Kidney glomerular epithelial cell (primary cell): ENCODE data around the gene CRYBG3.
"Not testable (repeated sequence)": the region's sequence is repeated elsewhere in the genome, so short reads cannot be mapped to it uniquely, and the experiment has no call there.

Experiments used
- DNase-seq: peaks from one replicate; lab custom pipeline; 2025; lab: John Stamatoyannopoulos, UW

The CRYBG3 gene

DNA sequence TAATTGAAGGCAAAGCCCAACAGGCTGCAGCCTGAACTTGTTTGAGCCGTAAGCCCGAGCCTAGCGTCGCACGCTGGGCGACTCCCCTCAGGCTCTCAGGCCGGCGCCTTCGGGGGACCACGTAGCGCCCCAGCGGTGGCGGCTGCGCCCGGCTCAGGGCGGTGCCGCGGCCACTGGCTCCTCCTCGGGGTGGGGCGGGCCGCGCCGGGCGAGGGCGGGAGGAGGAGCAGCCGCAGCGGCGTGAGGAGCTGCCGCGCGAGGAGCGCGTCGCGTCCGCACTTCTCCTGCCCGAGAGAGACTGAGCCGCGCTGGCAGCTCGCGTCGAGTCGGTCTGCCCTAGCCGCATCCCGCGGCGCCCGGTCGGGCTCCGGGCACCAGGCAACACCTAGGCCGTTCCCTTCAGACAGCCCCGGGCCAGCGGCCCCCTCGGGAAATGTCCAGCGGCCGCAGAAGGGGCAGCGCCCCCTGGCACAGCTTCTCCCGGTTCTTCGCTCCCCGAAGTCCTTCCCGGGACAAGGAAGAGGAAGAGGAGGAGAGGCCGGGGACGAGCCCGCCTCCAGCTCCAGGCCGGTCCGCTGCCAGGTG lies at the start of gene CRYBG3:
Gene CRYBG3, plus strand, starts transcription at position 238 of the 585 bp plus-strand sequence. Its CDS starts 196 bp downstream, at position 434.
- peak; percentile 77 for DNase-seq

DNA sequence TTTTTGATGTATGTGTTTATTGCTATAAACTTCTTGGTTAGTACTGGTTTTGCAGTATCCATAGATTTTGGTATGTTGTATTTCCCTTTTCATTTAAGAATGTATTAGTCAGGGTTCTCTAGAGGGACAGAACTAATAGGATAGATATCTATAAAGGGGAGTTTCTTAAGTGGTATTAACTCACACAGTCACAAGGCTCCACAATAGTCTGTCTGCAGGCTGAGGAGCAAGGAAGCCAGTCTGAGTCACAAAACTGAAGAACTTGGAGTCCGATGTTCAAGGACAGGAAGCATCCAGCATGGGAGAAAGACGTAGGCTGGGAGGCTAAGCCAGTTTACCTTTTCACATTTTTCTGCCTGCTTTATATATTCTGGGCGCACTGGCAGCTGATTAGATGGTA lies 48.9 kb upstream of the CRYBG3 start:
- no peak for DNase-seq

DNA sequence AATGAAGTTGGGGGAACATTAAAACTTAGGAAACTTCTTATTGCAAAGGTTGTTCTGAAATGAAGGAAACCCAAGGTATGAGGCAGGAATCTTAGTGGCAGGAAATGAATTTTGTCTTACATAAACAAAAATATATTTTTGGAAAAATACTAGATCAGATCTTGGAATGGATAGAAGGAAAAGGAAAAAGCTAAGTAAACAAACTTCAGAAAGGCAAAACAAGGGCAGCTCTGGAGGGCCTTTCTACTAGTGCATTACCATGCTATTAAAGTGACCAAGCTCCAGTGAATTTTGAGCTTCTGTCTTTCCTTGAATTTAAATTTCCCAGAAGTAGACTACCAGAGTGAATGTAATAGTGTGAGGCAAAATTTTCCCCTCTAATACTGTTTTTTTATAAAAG lies 43.7 kb upstream of the CRYBG3 start:
- no peak for DNase-seq

DNA sequence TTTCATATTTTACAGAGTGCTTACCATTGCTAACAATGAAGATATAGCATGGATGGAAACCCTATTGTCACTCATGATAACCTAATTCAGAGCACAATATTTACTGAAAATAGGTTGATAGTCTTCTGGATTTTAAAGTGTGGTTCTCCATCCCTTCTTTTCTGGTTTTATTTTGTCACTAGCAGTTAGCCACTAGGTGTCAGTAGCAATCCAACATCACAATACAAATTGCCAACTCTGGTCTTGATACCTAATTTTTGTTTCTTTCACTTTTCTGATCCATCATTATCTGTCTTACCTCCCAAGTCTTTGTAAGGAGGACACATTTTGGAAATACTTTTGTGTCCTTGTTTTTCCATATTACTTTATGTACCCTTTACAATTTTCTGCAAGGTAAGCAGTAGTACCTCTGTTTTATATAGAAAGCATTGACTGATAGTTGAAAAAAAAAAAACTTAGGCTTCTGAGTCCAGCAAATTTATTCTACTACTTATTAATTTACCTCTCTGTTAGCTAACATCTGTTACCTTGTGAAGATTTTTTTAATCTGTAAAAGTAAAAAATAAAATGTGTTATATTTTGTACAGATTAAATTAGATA lies 28.3 kb upstream of the CRYBG3 start:
- peak; percentile 43 for DNase-seq

DNA sequence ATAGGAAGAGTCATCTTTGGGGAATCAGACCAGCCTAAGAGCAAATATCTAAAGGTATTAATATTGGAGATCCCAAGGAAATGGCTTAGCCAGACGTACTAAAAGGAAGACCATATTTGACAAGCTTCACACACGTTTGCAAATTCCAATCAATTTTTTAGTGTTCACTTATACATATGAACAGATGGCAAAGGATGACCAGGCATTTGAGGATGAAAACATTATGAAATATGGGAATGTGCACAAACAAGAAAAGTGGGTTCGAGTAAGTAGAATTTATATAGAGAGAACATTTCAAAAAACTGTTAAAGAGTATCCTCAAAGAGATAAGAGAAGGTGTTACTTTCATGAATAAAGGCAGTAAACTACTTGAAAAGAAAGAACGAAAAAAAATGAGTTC lies 25.9 kb upstream of the CRYBG3 start:
- DNase-seq, result no peak

DNA sequence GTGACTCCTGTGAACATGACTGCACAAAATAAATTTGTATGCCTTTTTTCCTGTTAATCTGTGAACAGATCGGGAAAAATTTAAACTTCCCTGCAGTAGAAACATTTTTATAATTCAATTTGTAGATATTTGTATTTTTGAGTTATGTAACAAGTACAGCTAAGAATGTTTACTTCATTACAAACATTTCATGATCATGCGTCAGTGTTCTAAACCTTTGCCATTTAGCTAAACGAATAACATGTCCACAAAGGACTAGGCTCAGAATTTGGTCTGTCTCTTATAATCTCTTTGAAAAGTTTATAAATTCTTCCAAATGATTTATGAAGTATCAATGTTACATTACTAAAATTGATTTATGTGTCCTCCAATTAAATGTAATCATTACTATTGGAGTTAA lies 17.3 kb upstream of the CRYBG3 start:
- no peak for DNase-seq

DNA sequence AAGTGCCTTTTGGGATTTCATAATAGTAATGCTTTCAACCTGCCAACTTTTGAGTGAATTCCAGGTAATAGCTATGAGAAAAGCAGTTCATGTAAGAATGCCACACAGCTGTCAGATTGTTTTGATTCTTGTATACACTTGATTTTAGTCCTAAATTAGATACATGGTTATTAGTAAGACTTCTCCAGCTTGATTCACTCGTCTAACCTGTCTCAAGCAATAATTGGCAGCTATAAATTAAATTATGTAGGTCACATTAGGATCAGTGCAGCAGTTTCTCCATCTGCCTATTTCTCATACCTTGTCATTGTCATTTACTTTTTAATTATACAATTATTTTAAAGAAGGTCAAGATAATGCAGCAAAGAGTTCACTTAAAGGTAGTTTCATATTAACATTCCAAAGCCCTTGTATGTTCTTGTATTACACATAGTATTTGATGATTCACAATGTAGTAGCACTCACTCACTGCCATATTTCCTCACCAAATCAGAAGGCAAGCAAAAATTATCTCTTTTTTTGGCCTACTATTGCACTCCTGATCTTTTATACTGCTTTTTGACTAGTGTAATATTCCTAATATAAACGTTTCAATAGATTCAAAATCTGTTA lies 10.9 kb upstream of the CRYBG3 start:
- no peak for DNase-seq

DNA sequence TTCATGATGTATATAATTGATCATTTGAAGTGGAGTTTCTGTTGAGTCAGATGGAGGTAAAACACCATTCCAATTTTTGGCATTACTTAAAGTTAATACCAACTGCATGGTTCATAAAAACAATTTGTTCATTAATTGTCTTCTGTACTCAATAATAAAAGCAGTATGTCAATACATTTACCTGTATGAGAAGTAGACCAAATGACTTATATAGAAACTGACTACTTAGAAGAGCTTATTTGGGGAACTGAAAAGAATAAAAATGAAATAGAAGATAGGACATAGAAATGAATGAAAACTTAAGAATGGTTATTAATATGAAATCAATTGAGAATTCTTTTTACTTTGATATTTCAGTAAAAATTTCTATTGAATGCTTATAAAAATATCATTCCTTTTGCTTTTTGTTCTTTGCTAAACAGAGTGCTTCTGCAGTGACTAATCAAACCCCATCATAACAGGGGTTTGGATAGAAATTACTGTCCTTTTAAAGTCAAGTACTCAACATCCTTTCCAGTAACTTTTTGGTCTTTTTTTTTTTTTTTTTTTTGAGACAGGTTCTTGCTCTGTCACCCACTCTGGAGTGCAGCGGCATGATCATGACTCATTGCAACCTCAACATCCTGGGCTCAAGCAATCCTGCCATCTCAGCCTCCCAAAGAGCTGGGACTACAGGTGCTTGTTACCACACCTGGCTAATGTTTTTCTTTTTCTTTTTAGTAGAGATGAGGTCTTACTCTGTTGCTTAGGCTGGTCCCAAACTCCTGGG lies 6.5 kb upstream of the CRYBG3 start:
- DNase-seq, result no peak

DNA sequence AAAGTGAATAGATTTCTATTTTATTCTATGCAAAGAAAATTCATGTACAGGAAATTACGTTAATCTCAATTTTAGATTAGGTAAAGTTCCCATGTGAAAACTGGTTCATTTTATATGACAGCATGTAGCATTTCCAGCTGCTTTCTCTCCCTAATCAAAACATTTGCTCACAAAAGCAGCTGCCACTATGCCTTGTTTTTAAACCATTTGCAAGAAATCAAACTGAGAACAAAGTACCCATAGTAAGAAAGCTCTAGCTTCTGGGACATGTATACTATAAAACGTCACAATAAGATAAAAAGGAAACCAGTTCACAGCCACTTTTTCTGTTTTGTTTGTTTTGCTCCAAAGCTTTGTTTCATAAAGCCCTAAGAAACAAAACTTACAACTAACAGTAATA lies 5.0 kb upstream of the CRYBG3 start:
- DNase-seq, result no peak

DNA sequence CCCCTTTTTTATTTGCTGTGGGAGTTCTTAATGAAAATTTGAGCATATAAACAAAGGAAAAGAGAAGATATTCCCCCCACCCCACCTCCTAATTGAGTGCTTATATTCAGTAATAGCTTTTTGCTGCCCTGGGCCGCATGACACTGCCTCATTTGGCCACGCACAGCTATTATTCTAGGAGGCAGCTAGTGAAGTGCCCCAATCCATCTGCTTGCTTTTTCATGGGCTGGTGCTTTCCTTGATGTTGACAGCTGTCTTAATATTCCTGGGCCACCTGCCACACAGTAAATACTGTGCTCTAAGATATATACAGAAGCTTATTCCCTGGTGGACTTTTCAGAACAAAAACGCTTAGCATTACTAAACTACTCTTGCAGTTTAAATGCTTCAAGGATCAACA lies 3.8 kb upstream of the CRYBG3 start:
- DNase-seq, result no peak

DNA sequence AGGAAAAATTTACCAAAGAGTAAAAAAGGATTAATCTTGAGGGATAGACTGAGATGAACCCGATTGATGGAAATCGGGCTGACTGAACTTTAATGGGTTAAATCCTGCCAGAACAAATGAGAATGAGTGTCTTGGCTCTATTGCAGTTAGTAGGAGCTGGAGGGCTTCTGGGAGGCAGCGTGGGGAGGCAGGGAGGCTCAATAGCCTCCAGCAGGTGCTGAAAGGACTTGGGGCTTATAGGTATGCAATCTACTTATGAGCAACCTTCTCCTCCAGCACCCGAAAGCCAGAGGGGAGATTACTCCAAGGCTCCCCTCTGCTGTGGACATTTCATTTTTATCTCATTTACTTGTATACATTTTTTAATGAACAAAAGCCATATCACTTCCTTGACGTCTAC lies 1.0 kb upstream of the CRYBG3 start:
- DNase-seq, result no peak

DNA sequence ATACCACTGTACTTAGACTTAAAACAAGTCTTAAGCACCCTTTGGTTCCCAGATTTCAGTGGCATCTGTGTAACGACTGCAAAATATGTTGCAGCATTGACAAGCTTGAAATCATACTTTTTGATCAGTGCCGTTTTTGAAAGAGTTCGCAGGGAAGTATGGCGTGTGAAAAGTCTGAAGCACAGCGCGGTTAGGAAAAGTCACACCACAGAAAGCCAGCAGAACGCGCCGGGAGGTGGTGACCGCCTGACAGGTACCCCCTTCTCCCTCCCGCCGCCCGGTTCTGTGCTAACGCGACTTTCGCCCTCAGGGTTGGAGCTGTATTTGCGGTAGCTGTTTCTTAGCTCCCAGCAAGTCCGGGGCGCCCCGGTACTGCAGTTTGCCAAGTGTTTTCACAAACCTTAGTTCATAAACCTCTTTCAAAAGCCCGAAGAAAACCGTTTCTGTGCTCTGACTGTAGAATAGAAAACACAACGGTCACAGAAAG lies 481 bp upstream of the CRYBG3 start:
- peak; percentile 31 for DNase-seq

DNA sequence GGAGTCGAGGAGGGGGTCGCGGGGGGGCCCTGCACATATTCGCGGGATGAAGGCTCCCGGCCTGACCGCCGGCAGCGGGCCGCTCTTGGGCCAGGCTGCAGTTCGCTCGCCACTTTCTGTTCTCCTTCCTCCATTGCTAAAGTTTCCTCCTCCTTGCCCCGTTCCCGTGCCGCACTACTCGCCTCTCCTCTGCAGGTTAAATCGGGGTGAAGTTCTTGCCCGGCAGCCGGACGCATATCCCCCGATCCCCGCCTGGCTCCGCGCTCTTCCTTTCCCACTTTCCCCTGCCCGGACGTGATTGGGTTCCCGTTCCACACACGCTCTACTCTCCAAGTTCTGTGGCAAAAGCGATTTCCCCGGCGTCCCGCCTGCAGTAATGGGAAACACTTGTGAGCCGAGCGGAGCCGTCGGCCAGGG lies 556 bp downstream of the CRYBG3 start:
- peak; percentile 64 for DNase-seq

DNA sequence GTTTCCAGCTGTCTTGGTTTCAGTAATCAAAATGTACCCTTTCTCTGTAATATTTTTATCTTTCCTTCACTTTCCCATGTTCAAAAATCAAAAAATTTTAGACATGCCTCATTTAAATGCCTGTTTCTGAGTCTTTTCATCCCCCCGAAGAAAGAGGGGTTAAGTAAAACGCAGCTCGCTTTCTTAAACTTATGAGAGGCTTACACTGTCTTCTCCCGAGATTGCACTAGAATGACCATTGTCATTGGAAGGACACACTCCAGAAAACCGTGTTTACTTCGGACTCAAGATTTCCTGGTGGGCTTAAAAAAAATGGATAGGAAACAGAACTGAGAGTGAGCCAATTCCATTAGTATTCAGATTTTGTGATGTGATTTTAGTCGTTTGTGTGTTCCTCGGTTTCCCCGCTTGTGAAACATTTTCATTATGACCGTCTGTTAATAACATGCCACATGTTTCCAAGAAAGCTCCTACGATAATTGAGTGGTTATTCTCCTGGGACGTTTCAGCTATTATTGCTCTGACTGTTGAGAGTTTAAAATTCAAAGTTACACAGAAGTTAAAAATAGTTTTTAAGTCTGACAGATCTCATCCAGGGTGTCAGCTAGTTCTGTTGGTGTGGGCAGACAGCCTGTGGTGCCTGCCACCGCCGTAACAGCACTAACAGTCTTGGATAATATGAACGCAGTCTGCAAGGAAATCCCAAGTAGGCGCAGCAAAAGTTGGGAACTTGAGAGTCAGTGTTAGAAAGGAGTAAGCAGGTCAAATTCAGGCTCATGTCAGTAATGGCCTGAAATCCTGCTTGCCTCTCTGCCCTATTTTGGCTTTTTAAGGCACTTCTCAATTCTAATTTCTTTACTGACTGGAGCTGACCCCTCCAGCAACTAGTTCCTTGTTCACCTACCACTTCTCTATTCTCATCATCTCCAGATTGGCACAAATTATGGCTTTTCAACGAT lies 1.5 kb downstream of the CRYBG3 start:
- DNase-seq, result no peak

DNA sequence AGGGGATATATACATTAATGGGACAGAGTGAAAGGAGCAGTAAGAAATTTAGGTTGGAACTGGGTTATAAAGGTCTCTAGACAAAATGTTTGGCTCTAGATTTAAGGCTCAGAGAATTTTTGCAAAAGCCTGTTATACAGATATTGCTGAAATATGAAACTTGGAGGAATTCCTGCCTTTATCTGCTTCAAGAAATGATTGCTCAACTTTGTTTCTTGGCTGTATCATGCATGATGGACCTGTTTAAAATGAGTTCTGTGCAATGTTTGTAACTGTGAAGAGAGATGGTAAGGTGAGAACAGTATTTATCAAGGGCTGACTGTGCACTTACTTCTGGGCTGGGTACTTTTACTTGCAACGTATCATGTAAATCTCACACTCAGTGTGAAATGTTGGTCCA lies 3.3 kb downstream of the CRYBG3 start:
- no peak for DNase-seq

DNA sequence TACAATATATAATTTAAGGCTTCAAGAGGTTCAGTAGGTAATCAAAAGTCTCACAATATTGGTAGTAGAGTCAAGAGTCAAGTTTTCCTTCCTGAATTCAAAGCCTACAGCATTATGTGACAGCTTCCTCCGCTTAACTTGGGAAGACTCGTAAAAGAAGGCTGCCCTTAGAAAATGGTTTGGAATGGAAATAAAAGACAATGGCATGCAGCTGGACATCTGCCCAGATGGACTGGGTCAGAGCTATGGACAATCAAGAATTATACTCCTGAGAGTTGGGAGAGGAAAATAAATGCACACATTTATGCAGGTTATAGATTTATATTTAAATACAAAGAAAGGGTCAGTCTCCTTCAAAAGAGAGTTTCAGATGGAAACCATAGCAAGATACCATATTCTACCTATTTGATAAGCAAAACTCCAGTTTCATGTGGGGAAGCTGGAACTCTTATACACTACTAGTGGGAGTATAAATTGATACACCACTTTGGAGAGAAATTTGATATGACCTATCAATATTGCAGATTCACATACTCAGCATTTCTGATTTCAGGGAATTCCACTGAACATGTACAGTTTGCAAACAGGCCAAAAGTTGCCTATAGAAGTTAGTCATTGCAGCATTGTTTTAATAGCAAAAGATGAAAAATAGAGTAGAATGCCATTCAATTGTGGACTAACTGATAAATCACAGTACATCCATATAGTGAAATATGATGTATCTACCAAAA lies 6.1 kb downstream of the CRYBG3 start:
- no peak for DNase-seq

DNA sequence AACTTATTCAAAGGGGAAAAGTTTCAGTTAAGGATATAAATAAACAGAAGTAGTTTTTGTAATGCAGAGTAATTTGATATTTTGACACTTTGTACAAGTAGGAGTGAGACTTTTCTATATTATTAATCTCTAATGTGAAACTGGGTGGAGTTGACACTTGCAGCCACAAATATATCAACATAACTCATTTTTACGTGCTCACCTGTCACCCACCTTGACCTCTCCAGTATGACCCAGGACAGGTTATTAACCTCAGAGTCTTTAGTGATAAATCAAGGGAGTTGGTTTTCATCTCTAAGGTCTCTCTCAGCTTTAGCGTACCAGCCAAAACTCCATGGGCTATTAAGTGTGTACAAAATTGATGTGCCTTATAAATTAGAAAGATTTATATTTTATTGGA lies 7.4 kb downstream of the CRYBG3 start:
- no peak for DNase-seq

DNA sequence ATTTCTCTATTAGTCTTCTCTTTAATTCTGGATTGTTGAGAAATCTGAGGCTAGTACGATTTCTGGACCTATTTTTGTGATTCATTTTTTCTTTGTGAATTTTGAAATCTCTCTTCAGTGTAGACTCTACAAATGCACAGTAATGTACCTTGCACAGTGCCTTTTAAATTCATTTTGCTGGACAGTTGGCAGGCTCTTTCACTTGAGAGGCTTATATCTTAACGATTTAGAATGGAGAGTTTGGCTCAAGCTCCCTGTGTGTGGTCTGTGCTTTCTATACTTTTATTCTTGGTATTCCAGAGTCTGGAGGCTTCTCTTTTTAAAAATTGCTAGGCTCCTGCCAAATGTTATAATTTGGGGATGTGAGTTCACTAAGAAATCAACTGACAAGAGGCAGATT lies 8.8 kb downstream of the CRYBG3 start:
- DNase-seq, result no peak

DNA sequence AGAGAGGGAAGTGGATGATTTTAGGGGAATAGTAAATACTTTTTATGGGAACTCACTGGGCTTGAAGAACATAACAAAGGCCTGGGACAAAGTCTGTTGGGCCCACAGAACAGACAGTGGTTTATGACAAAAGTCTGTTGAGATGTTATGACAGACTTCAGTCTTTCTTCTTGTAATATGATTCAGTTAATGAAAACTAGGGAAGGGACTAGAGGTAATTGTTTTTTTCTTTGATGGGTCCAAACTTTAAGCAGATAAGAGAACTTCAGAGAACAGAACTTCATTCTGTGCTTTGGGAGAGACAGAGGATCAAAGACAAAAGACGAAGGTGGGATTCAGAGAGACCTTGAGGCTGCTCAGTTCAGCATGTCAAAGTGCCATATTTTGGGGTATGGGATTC lies 9.3 kb downstream of the CRYBG3 start:
- no peak for DNase-seq

DNA sequence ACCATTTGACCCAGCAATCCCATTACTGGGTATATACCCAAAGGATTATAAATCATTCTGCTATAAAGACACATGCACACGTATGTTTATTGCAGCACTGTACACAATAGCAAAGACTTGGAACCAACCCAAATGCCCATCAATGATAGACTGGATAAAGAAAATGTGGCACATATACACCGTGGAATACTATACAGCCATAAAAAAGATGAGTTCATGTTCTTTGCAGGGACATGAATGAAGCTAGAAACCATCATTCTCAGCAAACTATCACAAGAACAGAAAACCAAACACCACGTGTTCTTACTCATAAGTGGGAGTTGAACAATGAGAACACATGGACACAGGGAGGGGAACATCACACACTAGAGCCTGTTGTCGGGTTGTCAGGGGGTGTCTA lies 11.4 kb downstream of the CRYBG3 start:
- DNase-seq, result not testable (repeated sequence)

DNA sequence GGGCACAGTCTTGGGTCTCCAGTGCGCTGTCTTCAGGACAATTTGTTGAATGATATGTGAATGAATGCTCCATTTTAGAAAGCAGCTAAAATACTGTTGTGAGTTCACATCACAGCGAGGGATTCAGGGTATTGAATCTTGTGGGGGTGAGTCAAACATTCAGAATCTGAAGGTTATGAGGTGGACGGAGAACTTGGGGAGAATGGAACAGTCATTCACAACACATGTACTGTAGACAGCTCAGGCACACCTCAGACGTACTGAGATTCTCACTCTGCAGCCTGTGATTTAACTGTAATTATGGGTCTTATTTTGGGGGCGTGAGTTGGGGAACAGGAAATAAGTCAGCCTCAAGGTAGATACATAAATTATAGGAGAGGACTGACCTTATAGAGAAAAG lies 13.9 kb downstream of the CRYBG3 start:
- DNase-seq, result no peak
